ENCODE data around the gene BORCS8. TPM values are rescaled to one million over a fixed set of nuclear protein-coding genes. Genes with fewer than 3 reads are reported as not detected.

BORCS8 gene
- total and polyA plus RNA-seq, 2 of the 13 experiments (the other 11 are each of a cell fraction or from before 2014, with no cell fraction given) = 9.6 to 13.3 TPM

DNA sequence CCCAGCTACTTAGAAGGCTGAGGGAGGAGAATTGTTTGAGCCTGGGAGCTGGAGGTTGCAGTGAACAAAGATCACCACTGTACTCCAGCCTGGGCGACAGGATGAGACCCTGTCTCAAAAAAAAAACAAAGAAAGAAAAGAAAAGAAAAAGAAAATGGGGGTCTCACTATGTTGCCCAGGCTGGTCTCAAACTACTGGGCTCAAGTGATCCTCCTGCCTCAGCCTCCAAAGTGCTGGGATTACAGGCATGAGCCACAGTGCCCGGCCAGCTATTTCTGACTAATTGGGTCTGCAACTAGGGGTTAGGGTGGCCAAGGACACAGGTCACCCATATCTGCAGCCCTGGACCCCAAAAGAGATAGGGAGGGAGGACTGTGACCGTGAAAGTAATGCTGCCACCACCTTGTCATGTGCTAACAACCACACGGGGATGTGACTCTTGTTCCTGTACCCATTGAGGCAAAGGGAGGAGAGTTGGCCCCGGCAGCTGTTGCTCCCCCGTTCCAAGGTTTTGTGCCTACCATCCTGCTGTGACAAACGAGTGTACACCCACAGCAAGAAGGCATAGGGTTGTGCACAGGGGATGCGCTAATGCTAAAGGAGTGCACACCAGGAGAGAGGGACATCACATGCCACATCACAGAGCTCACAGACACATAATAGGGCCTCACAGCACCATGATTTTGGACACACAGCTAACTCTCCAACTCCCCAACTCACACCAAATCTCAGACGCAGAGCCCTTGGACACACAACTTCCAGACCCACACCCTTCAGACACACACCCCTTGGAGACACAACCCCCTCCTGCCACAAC, 22.5 kb downstream of the BORCS8 start:
- TF ChIP-seq ZNF296 (CRISPR knock-in tag; conservative IDR thresholded peaks at IDR 0.05) = 0 out of 2 replicates have a peak, but pooled peaks have one; percentile 37
- TF ChIP-seq ZBTB7B (CRISPR knock-in tag; IDR thresholded peaks at IDR 0.05) = 0 out of 2 replicates have a peak, but pooled peaks have one; percentile 11
- TF ChIP-seq SIN3B (IDR thresholded peaks at IDR 0.05; ENCODE audit: low read length) = no peak
- TF ChIP-seq, protein P1, sequence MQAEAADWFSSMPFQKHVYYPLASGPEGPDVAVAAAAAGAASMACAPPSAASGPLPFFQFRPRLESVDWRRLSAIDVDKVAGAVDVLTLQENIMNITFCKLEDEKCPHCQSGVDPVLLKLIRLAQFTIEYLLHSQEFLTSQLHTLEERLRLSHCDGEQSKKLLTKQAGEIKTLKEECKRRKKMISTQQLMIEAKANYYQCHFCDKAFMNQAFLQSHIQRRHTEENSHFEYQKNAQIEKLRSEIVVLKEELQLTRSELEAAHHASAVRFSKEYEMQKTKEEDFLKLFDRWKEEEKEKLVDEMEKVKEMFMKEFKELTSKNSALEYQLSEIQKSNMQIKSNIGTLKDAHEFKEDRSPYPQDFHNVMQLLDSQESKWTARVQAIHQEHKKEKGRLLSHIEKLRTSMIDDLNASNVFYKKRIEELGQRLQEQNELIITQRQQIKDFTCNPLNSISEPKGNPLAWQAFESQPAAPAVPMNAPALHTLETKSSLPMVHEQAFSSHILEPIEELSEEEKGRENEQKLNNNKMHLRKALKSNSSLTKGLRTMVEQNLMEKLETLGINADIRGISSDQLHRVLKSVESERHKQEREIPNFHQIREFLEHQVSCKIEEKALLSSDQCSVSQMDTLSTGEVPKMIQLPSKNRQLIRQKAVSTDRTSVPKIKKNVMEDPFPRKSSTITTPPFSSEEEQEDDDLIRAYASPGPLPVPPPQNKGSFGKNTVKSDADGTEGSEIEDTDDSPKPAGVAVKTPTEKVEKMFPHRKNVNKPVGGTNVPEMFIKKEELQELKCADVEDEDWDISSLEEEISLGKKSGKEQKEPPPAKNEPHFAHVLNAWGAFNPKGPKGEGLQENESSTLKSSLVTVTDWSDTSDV (CRISPR knock-in tag; IDR thresholded peaks at IDR 0.05) = 0 out of 2 replicates have a peak, but pooled peaks have one; percentile 34
- TF ChIP-seq ZNF619 (CRISPR knock-in tag; IDR thresholded peaks at IDR 0.05) = 0 out of 2 replicates have a peak, but pooled peaks have one; percentile 35
- peak; percentile 83 for TF ChIP-seq ZNF121 (CRISPR knock-in tag; IDR thresholded peaks at IDR 0.05)
- TF ChIP-seq, protein P2, sequence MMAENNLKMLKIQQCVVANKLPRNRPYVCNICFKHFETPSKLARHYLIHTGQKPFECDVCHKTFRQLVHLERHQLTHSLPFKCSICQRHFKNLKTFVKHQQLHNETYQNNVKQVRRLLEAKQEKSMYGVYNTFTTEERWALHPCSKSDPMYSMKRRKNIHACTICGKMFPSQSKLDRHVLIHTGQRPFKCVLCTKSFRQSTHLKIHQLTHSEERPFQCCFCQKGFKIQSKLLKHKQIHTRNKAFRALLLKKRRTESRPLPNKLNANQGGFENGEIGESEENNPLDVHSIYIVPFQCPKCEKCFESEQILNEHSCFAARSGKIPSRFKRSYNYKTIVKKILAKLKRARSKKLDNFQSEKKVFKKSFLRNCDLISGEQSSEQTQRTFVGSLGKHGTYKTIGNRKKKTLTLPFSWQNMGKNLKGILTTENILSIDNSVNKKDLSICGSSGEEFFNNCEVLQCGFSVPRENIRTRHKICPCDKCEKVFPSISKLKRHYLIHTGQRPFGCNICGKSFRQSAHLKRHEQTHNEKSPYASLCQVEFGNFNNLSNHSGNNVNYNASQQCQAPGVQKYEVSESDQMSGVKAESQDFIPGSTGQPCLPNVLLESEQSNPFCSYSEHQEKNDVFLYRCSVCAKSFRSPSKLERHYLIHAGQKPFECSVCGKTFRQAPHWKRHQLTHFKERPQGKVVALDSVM (CRISPR knock-in tag; IDR thresholded peaks at IDR 0.05) = peak; percentile 81
- TF ChIP-seq, protein P3, sequence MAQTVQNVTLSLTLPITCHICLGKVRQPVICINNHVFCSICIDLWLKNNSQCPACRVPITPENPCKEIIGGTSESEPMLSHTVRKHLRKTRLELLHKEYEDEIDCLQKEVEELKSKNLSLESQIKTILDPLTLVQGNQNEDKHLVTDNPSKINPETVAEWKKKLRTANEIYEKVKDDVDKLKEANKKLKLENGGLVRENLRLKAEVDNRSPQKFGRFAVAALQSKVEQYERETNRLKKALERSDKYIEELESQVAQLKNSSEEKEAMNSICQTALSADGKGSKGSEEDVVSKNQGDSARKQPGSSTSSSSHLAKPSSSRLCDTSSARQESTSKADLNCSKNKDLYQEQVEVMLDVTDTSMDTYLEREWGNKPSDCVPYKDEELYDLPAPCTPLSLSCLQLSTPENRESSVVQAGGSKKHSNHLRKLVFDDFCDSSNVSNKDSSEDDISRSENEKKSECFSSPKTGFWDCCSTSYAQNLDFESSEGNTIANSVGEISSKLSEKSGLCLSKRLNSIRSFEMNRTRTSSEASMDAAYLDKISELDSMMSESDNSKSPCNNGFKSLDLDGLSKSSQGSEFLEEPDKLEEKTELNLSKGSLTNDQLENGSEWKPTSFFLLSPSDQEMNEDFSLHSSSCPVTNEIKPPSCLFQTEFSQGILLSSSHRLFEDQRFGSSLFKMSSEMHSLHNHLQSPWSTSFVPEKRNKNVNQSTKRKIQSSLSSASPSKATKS (CRISPR knock-in tag; IDR thresholded peaks at IDR 0.05) = no peak
- WGBS (ENCODE audit: low lambda C conversion rate) = 47% methylated on average over 7 of the region's 9 CpGs
- FAIRE-seq (no peak), ATAC-seq (peak; percentile 17), DNase-seq (ENCODE audit: low spot score) (no peak)
- peak overlapping the region; percentile 35 to 70 (median 54); a peak in 5 of 6 replicates for H3K4me3 ChIP-seq (replicated peaks in 1 of 3; ENCODE audit: insufficient read depth in 1 of 3, low read depth in 2 of 3, low read length in 3 of 3)
- H3K9me3 ChIP-seq (ENCODE audit: low read length) = no peaks in the 10 kb centered on the region
- H3K27ac ChIP-seq (ENCODE audit: extremely low read length, insufficient read depth, low read length) = no peak overlapping the region
- H3K4me2 ChIP-seq (ENCODE audit: low read depth, low read length) = peak overlapping the region; percentile 92
- no peaks in the 10 kb centered on the region for H4K20me1 ChIP-seq (ENCODE audit: insufficient read depth, low read length)
- peak overlapping the region; percentile 53 for H3K9ac ChIP-seq (ENCODE audit: insufficient read depth, low read depth, low read length)
- ChIA-PET CTCF (ENCODE audit: low intra/inter-chr PET ratio, low total read pairs) (no interaction called here), POLR2A (interaction anchor here (0.6 to 1.4 kb wide), 5 partner anchors 12 to 618 kb away, joined by 3 to 11 read pairs (median 3); partner anchors contain the start of gene NR2C2AP)
- H3K36me3 ChIP-seq (replicated peaks in 1 of 2; ENCODE audit: control insufficient read depth in 1 of 2, insufficient read depth in 2 of 2, low read length in 2 of 2) = no peaks in the 10 kb centered on the region
- no peaks in the 10 kb centered on the region for H3K27me3 ChIP-seq (ENCODE audit: control insufficient read depth in 1 of 2, insufficient read depth in 2 of 2, low read length in 2 of 2)
- intact Hi-C loops (cut with micrococcal nuclease; ENCODE audit: unreplicated experiment) (loop anchor here (5.0 kb wide), 1 partner anchor 32 kb away; the partner anchor contains the start of gene TMEM161A), in situ Hi-C loops (cut with HindIII; ENCODE audit: extremely low pct_ligation_motif_present, low pct_unique_long_range_greater_than_20kb) (no loop called here)
- H3K79me2 ChIP-seq (ENCODE audit: insufficient read depth, low read length) = no peaks in the 10 kb centered on the region
- H3K4me1 ChIP-seq (ENCODE audit: insufficient read depth, low read length) = peaks cover 57% of the 10 kb centered on the region
- no peak overlapping the region for H2AFZ ChIP-seq (ENCODE audit: low read length)
- BruUV-seq (replicated peaks) = TSS peak; percentile 63
